AG04450 (cell line): ENCODE measurements around the gene LAMTOR2. TPM values are rescaled to one million over a fixed set of nuclear protein-coding genes. Genes with fewer than 3 reads are reported as not detected.

Experiments
- CTCF ChIA-PET: fragments of 300-600, 350-600 bp; formaldehyde crosslinking; extraction: SDS; loops from one replicate; lab custom pipeline; 2022; ENCODE audit warnings: antibody characterized with exemption, inconsistent platforms; lab: Charles Lee
- POLR2A ChIA-PET: fragments of 350-600 bp; formaldehyde crosslinking; extraction: SDS; loops from one replicate; lab custom pipeline; 2021; ENCODE audit warnings: antibody characterized with exemption, inconsistent platforms; lab: Yijun Ruan, JAX
- DNase-seq: peaks from one replicate; pipeline ENCODE4 v3.0.0-alpha.2; 2011; ENCODE audit warnings: low read depth, low spot score
- H3K27ac ChIP-seq: one replicate; pipeline ENCODE4 v1.5.1; 2012; ENCODE audit warnings: low read depth, low read length, control low read depth
- H3K27me3 ChIP-seq: one replicate; pipeline ENCODE4 v1.6.0; 2012; ENCODE audit warnings: low read length; ENCODE audit not compliant: control insufficient read depth, insufficient read depth
- H3K4me3 ChIP-seq: 2 replicates; pipeline ENCODE4 v1.5.1; 2011; ENCODE audit warnings: mild to moderate bottlenecking, low read depth, low read length, control low read depth
- H3K9me3 ChIP-seq: 2 replicates; pipeline ENCODE4 v1.5.1; 2012; ENCODE audit warnings: low read length; ENCODE audit not compliant: control insufficient read depth, insufficient read depth
- polyA plus RNA-seq: library from polyadenylated mRNA; depleted of rRNA; stranded (reverse); fragments of >200 nt; gene quantifications from 2 replicates; pipeline ENCODE4 v1.2.3, GENCODE V29; 2011
- TF ChIP-seq, protein P1 (sequence below): IDR thresholded peaks from 2 replicates; pipeline ENCODE4 v1.5.1; 2011; ENCODE audit warnings: low read depth, low read length, control low read depth, inconsistent platforms

LAMTOR2 gene
- polyA plus RNA-seq, 1 experiment: 42.4 TPM

- no peak for DNase-seq
- H3K9me3 ChIP-seq: no peaks in the 10 kb centered on the region; the same call in 1 of the 2 replicates
- peak overlapping the region; percentile 31 for H3K4me3 ChIP-seq
- ChIA-PET CTCF (interaction anchor here (0.9 to 1.7 kb wide), 3 partner anchors 12 to 146 kb away, joined by 4 to 7 read pairs (median 6); no protein-coding TSS in a partner anchor), POLR2A (no interaction called here)
- TF ChIP-seq, protein P1, sequence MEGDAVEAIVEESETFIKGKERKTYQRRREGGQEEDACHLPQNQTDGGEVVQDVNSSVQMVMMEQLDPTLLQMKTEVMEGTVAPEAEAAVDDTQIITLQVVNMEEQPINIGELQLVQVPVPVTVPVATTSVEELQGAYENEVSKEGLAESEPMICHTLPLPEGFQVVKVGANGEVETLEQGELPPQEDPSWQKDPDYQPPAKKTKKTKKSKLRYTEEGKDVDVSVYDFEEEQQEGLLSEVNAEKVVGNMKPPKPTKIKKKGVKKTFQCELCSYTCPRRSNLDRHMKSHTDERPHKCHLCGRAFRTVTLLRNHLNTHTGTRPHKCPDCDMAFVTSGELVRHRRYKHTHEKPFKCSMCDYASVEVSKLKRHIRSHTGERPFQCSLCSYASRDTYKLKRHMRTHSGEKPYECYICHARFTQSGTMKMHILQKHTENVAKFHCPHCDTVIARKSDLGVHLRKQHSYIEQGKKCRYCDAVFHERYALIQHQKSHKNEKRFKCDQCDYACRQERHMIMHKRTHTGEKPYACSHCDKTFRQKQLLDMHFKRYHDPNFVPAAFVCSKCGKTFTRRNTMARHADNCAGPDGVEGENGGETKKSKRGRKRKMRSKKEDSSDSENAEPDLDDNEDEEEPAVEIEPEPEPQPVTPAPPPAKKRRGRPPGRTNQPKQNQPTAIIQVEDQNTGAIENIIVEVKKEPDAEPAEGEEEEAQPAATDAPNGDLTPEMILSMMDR: no peak
- no peaks in the 10 kb centered on the region for H3K27me3 ChIP-seq
- H3K27ac ChIP-seq: no peak overlapping the region
Observed at GRCh38 chr1:156078728-156079127, 24.1 kb downstream of the LAMTOR2 start.

DNA sequence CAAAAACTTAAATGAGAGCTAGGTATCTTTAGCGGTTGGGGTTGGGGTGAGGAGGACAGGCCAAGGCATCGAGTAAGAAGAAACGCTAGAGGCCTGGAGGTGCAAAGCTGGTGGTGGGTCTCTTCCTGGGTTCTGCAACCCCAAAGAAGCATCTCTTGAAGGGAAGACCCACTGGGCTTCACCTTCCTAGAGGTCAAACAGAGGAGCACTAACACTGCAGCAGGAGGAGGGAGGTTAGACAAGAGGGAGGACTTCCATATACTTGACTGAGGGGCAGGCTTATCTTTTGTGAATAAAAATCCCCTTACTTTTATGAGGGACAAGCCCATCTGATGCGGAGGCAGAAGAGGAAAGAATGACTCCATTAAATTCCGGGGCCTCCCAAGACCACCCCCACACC, 25.2 kb downstream of the LAMTOR2 start:
- CTCF ChIA-PET: interaction anchor here (0.6 to 1.3 kb wide), 3 partner anchors 11 to 145 kb away, joined by 3 to 6 read pairs (median 3); no protein-coding TSS in a partner anchor
- no peaks in the 10 kb centered on the region; the same call in 1 of the 2 replicates for H3K9me3 ChIP-seq
- H3K4me3 ChIP-seq: peak overlapping the region; percentile 87
- no peaks in the 10 kb centered on the region for H3K27me3 ChIP-seq
- H3K27ac ChIP-seq: no peak overlapping the region
- DNase-seq: no peak
- TF ChIP-seq, protein P1: no peak
- POLR2A ChIA-PET: no interaction called here

- TF ChIP-seq, protein P1: no peak
- no peak for DNase-seq
- CTCF ChIA-PET: interaction anchor here (1.3 kb wide), 1 partner anchor 11 kb away, joined by 3 read pairs; no protein-coding TSS in a partner anchor
- POLR2A ChIA-PET: interaction anchor here (0.6 kb wide), 1 partner anchor 161 kb away, joined by 3 read pairs; no protein-coding TSS in a partner anchor
- no peaks in the 10 kb centered on the region; the same call in 1 of the 2 replicates for H3K9me3 ChIP-seq
- H3K27ac ChIP-seq: no peak overlapping the region
- H3K27me3 ChIP-seq: no peaks in the 10 kb centered on the region
- peak overlapping the region; percentile 87 for H3K4me3 ChIP-seq
Observed at GRCh38 chr1:156080241-156080862, 25.8 kb downstream of the LAMTOR2 start.

GRCh38 chr1:156080863-156081179, 26.2 kb downstream of the LAMTOR2 start:
- Histone ChIP-seq H3K4me3 (peak overlapping the region; percentile 87), H3K27ac (peak overlapping the region; percentile 61), H3K27me3 (no peaks in the 10 kb centered on the region), H3K9me3 (no peaks in the 10 kb centered on the region; the same call in 1 of the 2 replicates)
- CTCF ChIA-PET: interaction anchor here (1.3 kb wide), 1 partner anchor 10 kb away, joined by 3 read pairs; no protein-coding TSS in a partner anchor
- DNase-seq: no peak
- POLR2A ChIA-PET: interaction anchor here (0.6 kb wide), 1 partner anchor 160 kb away, joined by 3 read pairs; no protein-coding TSS in a partner anchor
- TF ChIP-seq, protein P1: no peak
